ENCODE measurements around the gene RBPJL.
A peak's percentile ranks its signal among the peaks of the same experiment; 100 is the strongest.

Gene RBPJL

DNA sequence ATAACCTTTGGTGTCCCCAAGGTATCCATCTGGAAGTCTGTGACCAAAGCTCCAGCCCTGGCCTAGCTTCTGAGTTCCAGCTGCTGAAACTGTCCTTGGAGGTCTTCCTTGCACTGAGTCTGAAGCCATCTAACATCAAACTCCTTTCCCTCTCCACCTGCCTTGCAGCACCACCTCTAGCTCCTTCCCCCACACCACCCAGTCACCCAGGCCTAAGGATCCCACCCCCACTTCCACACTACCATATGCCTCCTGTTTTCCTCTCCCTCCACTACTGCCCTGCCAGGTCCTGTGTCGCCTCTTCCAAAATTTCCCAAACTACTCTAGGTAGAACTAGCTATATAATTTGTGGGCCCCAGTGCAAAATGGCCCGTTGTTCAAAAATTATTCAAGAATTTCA is 12.3 kb downstream of the RBPJL start:
- H3K27me3 ChIP-seq (ENCODE audit: control insufficient read depth, insufficient read depth, low read length) = 0 out of 2 replicates have a peak, but pooled peaks cover 5% of the 10 kb centered on the region
- H3K4me3 ChIP-seq (ENCODE audit: low read depth, low read length) = no peak overlapping the region
- H3K36me3 ChIP-seq (ENCODE audit: control insufficient read depth, insufficient read depth, low read length) = no peaks in the 10 kb centered on the region
- H3K27ac ChIP-seq (ENCODE audit: low read depth, low read length) = no peak overlapping the region
- H3K9me3 ChIP-seq (ENCODE audit: control insufficient read depth, insufficient read depth, low read depth, low read length) = no peaks in the 10 kb centered on the region
- H3K9ac ChIP-seq (ENCODE audit: low read length) = no peak overlapping the region
- H3K4me1 ChIP-seq (ENCODE audit: control insufficient read depth, insufficient read depth, low read length) = no peaks in the 10 kb centered on the region

DNA sequence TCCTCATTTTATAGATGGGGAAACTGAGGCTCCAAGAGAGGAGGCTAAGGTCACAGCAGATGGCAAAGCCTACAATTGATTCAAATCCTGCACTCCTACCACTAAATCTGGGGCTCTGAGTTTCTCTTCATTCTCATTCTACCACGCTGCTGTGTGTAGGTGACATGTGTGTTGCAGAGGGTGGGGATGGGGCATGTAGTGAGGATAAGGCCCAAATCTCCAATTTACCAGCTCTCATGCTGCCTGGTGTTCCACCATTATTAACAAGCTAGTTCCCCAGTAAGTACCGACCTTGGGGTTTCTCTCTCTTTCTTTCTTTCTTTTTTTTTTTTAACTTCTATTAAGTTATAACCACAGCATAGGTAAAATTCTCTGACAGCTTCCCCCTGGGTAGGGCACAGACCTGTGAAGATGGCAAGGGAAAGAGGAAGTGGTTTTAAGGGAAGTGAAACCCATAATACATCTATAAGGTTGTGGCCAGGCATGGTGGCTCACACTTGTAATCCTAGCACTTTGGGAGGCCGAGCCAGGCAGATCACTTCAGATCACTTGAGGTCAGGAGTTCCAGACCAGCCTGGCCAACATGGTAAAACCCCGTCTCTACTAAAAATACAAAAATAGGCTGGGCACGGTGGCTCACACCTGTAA is 14.4 kb downstream of the RBPJL start:
- H3K27me3 ChIP-seq (ENCODE audit: control insufficient read depth, insufficient read depth, low read length) = 0 out of 2 replicates have a peak, but pooled peaks cover 1% of the 10 kb centered on the region
- H3K4me1 ChIP-seq (ENCODE audit: control insufficient read depth, insufficient read depth, low read length) = peaks cover 5% of the 10 kb centered on the region; the same call in 1 of the 2 replicates
- no peaks in the 10 kb centered on the region for H3K9me3 ChIP-seq (ENCODE audit: control insufficient read depth, insufficient read depth, low read depth, low read length)
- no peak overlapping the region for H3K9ac ChIP-seq (ENCODE audit: low read length)
- no peak overlapping the region for H3K27ac ChIP-seq (ENCODE audit: low read depth, low read length)
- H3K36me3 ChIP-seq (ENCODE audit: control insufficient read depth, insufficient read depth, low read length) = peaks cover 5% of the 10 kb centered on the region
- no peak overlapping the region for H3K4me3 ChIP-seq (ENCODE audit: low read depth, low read length)

DNA sequence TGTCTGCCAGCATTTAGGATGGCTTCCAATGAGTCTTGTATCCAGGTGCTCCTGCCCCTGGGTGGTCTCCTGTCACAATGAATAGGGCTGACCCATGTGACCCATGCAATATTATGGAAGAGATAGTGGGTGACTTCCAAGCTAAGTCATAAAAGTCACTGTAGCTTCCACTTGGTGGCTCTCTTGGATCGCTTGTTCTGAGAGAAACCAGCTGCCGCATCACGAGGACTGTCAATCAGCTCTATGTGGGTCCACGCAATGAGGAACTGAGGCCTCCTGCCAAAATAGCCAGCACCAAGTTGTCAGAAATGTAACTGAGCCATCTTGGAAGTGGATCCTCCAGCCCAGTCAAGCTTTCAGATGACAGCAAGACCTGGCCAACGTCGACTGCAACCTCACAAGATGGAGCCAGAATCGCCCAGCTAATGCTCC is 16.3 kb downstream of the RBPJL start:
- H3K9me3 ChIP-seq (ENCODE audit: control insufficient read depth, insufficient read depth, low read depth, low read length) = no peaks in the 10 kb centered on the region

DNA sequence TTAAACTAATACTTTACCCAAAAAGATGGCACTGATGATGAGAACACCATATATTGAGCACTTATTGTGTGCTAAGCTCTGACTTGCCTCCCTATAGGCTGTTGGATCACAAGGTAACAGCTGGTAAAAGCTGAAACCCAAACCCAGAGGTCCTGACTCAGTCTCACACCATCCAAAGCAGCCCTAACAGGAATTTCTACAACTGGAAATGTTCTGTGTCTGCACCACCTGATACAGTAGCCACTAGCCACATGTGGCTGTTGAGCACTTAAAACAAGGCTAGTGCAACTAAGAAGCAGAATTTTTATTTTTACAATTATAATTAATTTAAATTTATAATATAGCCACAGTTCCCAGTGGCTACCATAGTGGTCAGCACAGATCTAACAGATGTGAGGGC is 17.1 kb downstream of the RBPJL start:
- no peak overlapping the region for H3K27ac ChIP-seq (ENCODE audit: low read depth, low read length)

More for the DNA sequence above, 16.3 kb downstream of the RBPJL start:
- no peak overlapping the region for H3K27ac ChIP-seq (ENCODE audit: low read depth, low read length)
- peaks cover 5% of the 10 kb centered on the region; the same call in 1 of the 2 replicates for H3K4me1 ChIP-seq (ENCODE audit: control insufficient read depth, insufficient read depth, low read length)
- no peak overlapping the region for H3K9ac ChIP-seq (ENCODE audit: low read length)
- H3K4me3 ChIP-seq (ENCODE audit: low read depth, low read length) = no peak overlapping the region
- H3K27me3 ChIP-seq (ENCODE audit: control insufficient read depth, insufficient read depth, low read length) = no peaks in the 10 kb centered on the region
- peaks cover 21% of the 10 kb centered on the region for H3K36me3 ChIP-seq (ENCODE audit: control insufficient read depth, insufficient read depth, low read length)

DNA sequence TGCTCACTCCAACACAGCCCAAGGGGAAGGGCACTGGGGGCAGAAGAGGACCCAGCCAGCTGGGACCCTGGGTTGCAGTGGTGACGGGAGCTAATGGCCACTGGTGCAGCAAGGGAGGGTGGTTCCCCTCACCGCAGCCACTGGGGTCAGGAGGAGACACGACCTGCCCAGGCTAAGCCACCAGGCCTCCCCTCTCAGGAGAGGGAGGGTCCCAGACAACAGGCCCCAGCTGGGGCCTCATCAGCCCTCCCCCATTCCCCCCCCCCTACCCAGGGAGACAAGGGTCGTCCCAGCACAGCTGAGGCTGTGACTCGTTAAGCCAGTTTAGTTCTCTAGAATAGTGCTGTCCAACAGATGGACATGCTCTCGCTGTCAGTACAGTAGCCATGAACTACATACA is 18.7 kb downstream of the RBPJL start:
- H3K9me3 ChIP-seq (ENCODE audit: control insufficient read depth, insufficient read depth, low read depth, low read length) = no peaks in the 10 kb centered on the region
- H3K4me3 ChIP-seq (ENCODE audit: low read depth, low read length) = no peak overlapping the region
- H3K4me1 ChIP-seq (ENCODE audit: control insufficient read depth, insufficient read depth, low read length) = peaks cover 5% of the 10 kb centered on the region; the same call in 1 of the 2 replicates
- peaks cover 45% of the 10 kb centered on the region for H3K36me3 ChIP-seq (ENCODE audit: control insufficient read depth, insufficient read depth, low read length)
- H3K27ac ChIP-seq (ENCODE audit: low read depth, low read length) = no peak overlapping the region
- no peak overlapping the region for H3K9ac ChIP-seq (ENCODE audit: low read length)
- H3K27me3 ChIP-seq (ENCODE audit: control insufficient read depth, insufficient read depth, low read length) = no peaks in the 10 kb centered on the region

More for the DNA sequence above, 17.1 kb downstream of the RBPJL start:
- Histone ChIP-seq H3K4me1 (ENCODE audit: control insufficient read depth, insufficient read depth, low read length) (peaks cover 5% of the 10 kb centered on the region; the same call in 1 of the 2 replicates), H3K27me3 (ENCODE audit: control insufficient read depth, insufficient read depth, low read length) (no peaks in the 10 kb centered on the region), H3K9ac (ENCODE audit: low read length) (no peak overlapping the region), H3K36me3 (ENCODE audit: control insufficient read depth, insufficient read depth, low read length) (peaks cover 28% of the 10 kb centered on the region), H3K9me3 (ENCODE audit: control insufficient read depth, insufficient read depth, low read depth, low read length) (no peaks in the 10 kb centered on the region), H3K4me3 (ENCODE audit: low read depth, low read length) (no peak overlapping the region)

DNA sequence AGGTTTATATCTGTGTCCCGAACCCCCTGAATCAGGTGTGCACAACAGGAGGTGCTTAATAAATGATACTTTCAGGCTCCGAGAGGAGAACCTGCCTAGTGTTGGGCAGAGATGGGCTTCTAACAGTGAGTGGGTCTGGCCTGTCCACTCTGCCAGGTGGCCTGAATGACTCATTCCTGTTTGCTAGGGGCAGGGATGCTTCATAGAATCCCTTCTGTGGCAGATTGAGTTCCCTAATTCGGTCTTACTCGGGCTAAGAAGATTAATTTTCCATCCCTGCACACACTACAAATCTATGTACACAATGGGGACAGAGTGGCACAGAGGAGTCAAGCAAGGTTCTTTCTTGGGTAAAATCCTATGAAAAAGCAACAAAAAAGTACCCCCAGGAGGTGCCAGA is 21.8 kb downstream of the RBPJL start:
- no peaks in the 10 kb centered on the region for H3K9me3 ChIP-seq (ENCODE audit: control insufficient read depth, insufficient read depth, low read depth, low read length)
- H3K4me3 ChIP-seq (ENCODE audit: low read depth, low read length) = no peak overlapping the region
- H3K27me3 ChIP-seq (ENCODE audit: control insufficient read depth, insufficient read depth, low read length) = no peaks in the 10 kb centered on the region
- H3K4me1 ChIP-seq (ENCODE audit: control insufficient read depth, insufficient read depth, low read length) = peaks cover 5% of the 10 kb centered on the region; the same call in 1 of the 2 replicates
- no peak overlapping the region for H3K27ac ChIP-seq (ENCODE audit: low read depth, low read length)
- peaks cover 70% of the 10 kb centered on the region for H3K36me3 ChIP-seq (ENCODE audit: control insufficient read depth, insufficient read depth, low read length)
- H3K9ac ChIP-seq (ENCODE audit: low read length) = no peak overlapping the region

DNA sequence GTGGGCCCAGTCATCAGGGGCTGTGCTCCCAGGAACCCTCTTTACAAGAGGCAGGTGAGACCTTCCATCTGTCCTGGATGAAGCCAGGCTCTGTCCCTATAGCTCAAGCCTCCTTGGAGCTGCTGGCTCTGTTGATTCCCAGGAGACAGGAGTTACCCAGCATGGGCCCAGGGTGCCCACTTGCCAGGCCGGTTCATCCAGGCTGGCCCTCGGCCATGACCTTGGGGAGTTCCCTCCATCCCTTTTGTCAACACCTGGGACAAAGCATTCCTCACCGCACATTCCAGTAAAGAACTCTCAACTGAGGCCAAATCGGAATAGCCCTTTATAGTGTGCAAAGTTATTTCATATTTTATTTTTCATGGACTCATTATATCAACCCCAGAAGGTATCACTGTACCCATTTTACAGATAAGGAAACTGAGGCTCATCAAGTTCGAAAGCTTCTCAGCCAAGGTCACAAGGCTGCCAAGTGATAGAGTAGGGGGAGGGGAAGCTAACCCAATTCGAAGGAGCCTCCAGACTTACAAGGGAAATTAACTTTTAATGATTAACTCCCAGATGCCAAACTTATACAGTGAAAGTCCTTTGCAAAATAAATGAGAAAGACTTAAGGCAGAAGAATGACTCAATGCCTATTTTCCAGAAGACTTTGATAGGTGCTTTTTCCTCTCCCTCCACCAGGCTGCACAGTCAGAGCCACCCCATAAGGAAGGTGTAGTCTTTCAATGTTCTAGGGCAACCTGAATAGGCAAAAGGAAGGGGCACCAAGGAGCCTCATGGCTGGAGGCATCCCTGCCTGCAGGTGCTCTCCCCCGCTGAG is 23.1 kb downstream of the RBPJL start:
- Histone ChIP-seq H3K27ac (ENCODE audit: low read depth, low read length) (no peak overlapping the region), H3K36me3 (ENCODE audit: control insufficient read depth, insufficient read depth, low read length) (peaks cover 72% of the 10 kb centered on the region), H3K4me1 (ENCODE audit: control insufficient read depth, insufficient read depth, low read length) (peaks cover 5% of the 10 kb centered on the region; the same call in 1 of the 2 replicates)

DNA sequence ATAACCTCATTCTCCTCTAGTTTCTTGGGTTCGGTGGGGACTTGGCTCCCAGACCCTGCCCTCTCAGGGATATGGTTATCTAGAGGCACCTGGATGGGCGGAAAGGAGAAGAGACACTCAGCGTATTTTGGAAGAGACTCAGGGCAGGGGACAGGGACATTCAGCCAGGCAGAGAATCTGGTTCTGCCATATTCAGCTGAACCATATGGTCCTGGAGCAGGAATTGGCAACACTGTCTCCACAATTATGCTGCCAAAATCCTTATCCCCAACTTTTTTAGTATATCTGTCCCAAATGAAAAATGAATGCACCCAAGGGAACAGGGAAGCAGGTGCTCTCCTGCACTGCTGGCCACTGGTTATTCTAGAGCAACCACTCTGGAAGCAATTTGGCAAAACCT is 23.8 kb downstream of the RBPJL start:
- Histone ChIP-seq H3K9ac (ENCODE audit: low read length) (no peak overlapping the region), H3K36me3 (ENCODE audit: control insufficient read depth, insufficient read depth, low read length) (peaks cover 73% of the 10 kb centered on the region)

More for the DNA sequence above, 23.1 kb downstream of the RBPJL start:
- Histone ChIP-seq H3K4me3 (ENCODE audit: low read depth, low read length) (no peak overlapping the region), H3K27me3 (ENCODE audit: control insufficient read depth, insufficient read depth, low read length) (no peaks in the 10 kb centered on the region), H3K9ac (ENCODE audit: low read length) (no peak overlapping the region), H3K9me3 (ENCODE audit: control insufficient read depth, insufficient read depth, low read depth, low read length) (no peaks in the 10 kb centered on the region)

DNA sequence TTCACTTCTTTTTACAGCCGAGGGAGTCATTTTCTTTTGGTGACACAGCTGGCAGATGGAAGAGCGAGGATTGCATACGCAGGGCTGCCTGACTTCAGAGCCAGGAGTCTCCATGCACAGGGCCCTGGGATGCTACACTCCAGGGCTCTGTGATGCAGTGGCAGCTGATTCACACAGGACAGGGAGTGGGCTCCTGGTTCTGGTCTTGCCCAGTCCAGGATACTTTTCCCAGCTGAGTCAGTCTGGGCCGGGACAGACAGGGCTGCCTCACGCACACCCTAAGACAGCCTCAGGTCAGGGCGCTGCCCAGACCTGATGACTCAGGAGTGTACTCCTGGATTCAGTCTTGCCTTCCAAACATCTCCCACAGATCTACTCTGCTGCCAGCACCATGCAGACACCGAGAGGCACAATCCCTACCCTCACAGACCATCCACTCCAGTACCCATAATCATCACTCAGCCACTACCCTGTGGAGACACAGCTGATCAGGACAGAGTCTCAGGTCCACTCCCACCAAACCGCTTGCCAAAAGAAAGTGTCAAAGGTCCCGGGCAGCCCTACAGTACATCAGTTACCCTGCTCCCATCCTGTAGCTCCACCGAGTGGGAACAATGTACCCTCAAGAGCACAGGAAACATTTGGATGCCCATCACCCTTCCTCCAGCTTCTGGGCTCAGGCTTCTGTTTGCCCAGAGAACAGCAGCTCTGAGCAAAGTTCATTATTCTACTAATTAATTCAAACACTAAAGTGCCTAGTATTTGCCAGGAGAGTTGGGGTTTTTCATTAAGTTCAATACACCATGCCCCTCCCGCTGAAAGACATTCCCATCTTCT is 30.1 kb downstream of the RBPJL start:
- peaks cover 51% of the 10 kb centered on the region for H3K4me1 ChIP-seq (ENCODE audit: control insufficient read depth, insufficient read depth, low read length)
- no peak overlapping the region for H3K9ac ChIP-seq (ENCODE audit: low read length)
- peaks cover 21% of the 10 kb centered on the region for H3K36me3 ChIP-seq (ENCODE audit: control insufficient read depth, insufficient read depth, low read length)
- H3K27ac ChIP-seq (ENCODE audit: low read depth, low read length) = no peak overlapping the region; the same call in 1 of the 2 replicates
- no peaks in the 10 kb centered on the region for H3K27me3 ChIP-seq (ENCODE audit: control insufficient read depth, insufficient read depth, low read length)
- no peak overlapping the region for H3K4me3 ChIP-seq (ENCODE audit: low read depth, low read length)
- no peaks in the 10 kb centered on the region for H3K9me3 ChIP-seq (ENCODE audit: control insufficient read depth, insufficient read depth, low read depth, low read length)

More for the DNA sequence above, 23.8 kb downstream of the RBPJL start:
- Histone ChIP-seq H3K27ac (ENCODE audit: low read depth, low read length) (no peak overlapping the region), H3K4me3 (ENCODE audit: low read depth, low read length) (no peak overlapping the region), H3K9me3 (ENCODE audit: control insufficient read depth, insufficient read depth, low read depth, low read length) (no peaks in the 10 kb centered on the region), H3K27me3 (ENCODE audit: control insufficient read depth, insufficient read depth, low read length) (no peaks in the 10 kb centered on the region), H3K4me1 (ENCODE audit: control insufficient read depth, insufficient read depth, low read length) (peaks cover 3% of the 10 kb centered on the region; the same call in 1 of the 2 replicates)

DNA sequence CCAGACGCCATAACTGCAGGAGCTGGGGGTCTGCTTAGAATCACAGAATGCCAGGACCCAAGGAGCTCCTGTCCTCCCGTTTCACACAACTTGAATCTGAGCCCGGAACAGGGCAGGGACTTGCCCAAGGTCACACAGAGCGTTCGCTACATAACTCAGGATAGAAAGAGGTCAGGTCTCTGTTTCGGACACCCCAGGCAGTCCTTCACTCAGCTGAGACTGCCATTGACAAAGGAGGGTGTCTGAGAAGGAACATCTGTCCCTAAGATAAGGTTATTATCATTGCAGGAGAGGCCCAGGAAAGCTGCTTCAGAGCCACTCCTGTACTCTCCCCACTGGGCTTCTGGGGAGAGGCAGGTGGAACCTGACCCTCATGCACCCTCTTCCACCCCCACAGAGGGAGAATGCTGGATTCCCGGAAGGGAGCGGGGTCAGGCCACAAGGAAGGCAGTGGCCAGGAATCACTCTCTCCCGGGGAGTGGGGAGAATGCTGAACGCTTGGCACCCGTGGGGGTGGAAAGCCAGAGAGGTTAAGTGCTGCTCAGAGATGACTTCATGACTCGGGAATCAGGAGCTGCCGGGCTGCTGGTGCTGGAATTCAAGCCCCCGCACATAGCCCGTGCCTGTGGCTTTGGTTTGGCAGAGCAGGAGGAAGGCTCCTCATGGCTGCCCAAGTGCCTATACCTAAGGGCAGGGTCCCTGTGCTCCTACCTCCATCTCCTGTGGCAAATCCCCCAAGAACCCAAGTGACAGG is 30.9 kb downstream of the RBPJL start:
- peak overlapping the region; percentile 8 for H3K9ac ChIP-seq (ENCODE audit: low read length)
- H3K4me1 ChIP-seq (ENCODE audit: control insufficient read depth, insufficient read depth, low read length) = peaks cover 57% of the 10 kb centered on the region
- no peak overlapping the region for H3K4me3 ChIP-seq (ENCODE audit: low read depth, low read length)
- H3K27me3 ChIP-seq (ENCODE audit: control insufficient read depth, insufficient read depth, low read length) = no peaks in the 10 kb centered on the region
- no peaks in the 10 kb centered on the region for H3K9me3 ChIP-seq (ENCODE audit: control insufficient read depth, insufficient read depth, low read depth, low read length)
- peaks cover 15% of the 10 kb centered on the region; the same call in 1 of the 2 replicates for H3K36me3 ChIP-seq (ENCODE audit: control insufficient read depth, insufficient read depth, low read length)
- peak overlapping the region; percentile 50; the same call in 1 of the 2 replicates for H3K27ac ChIP-seq (ENCODE audit: low read depth, low read length)

All from HUES6 (cell line).